Activated CD4-positive, alpha-beta T cell treated with anti-CD3 and anti-CD28 coated beads, Interleukin-2, Interleukin-6, amounts not matched to agents 100 ng/mL and 50 ng/mL, durations not matched to agents 16 hours and 8 hours (primary cell): Measurements from ENCODE around the gene THBS1.

Source experiments
- DNase-seq: peaks from one replicate; pipeline ENCODE4 v3.0.0-alpha.2; 2020

Gene THBS1

GRCh38 chr15:39609166-39609916 lies 28.5 kb downstream of the THBS1 start:
- no peak for DNase-seq

- no peak for DNase-seq
These were observed 29.8 kb downstream of the THBS1 start for GRCh38 chr15:39610665-39611064.

- DNase-seq = no peak
These were observed 32.4 kb downstream of the THBS1 start for GRCh38 chr15:39613271-39613670.

- no peak for DNase-seq
These were observed 33.0 kb downstream of the THBS1 start for GRCh38 chr15:39613861-39614260.

- no peak for DNase-seq
These were observed 36.0 kb downstream of the THBS1 start for GRCh38 chr15:39616731-39617455.

- DNase-seq = no peak
These were observed 37.4 kb downstream of the THBS1 start for GRCh38 chr15:39618063-39618823.

- no peak for DNase-seq
These were observed 40.3 kb downstream of the THBS1 start for GRCh38 chr15:39621210-39621609.

- DNase-seq = no peak
These were observed 41.1 kb downstream of the THBS1 start for GRCh38 chr15:39621976-39622375.

- DNase-seq = no peak
These were observed 42.0 kb downstream of the THBS1 start for GRCh38 chr15:39622660-39623516.

GRCh38 chr15:39623529-39623931 lies 42.7 kb downstream of the THBS1 start:
- peak; percentile 82 for DNase-seq

GRCh38 chr15:39624806-39625205 lies 43.9 kb downstream of the THBS1 start:
- peak; percentile 88 for DNase-seq

- DNase-seq = no peak
These were observed 44.6 kb downstream of the THBS1 start for GRCh38 chr15:39625451-39625850.

- no peak for DNase-seq
These were observed 45.0 kb downstream of the THBS1 start for GRCh38 chr15:39625856-39626255.

GRCh38 chr15:39627451-39628143 lies 46.7 kb downstream of the THBS1 start:
- DNase-seq = no peak

- no peak for DNase-seq
These were observed 47.2 kb downstream of the THBS1 start for GRCh38 chr15:39628144-39628508.

- DNase-seq = no peak
These were observed 47.8 kb downstream of the THBS1 start for GRCh38 chr15:39628546-39629257.

- DNase-seq = peak; percentile 81
These were observed 48.5 kb downstream of the THBS1 start for GRCh38 chr15:39629371-39629770.

GRCh38 chr15:39629906-39630305 lies 49.0 kb downstream of the THBS1 start:
- no peak for DNase-seq

GRCh38 chr15:39631357-39631756 lies 50.5 kb downstream of the THBS1 start:
- DNase-seq = no peak

- DNase-seq = no peak
These were observed 57.2 kb downstream of the THBS1 start for GRCh38 chr15:39638041-39638440.

- DNase-seq = no peak
These were observed 58.2 kb downstream of the THBS1 start for GRCh38 chr15:39639037-39639436.
